IPS-20b (cell line): ENCODE data around the gene B9D2.
"Not testable (repeated sequence)": the region's sequence is repeated elsewhere in the genome, so short reads cannot be mapped to it uniquely, and the experiment has no call there.

ENCODE experiments used
- H3K27ac ChIP-seq: one replicate; pipeline ENCODE4 v1.5.1; 2013; ENCODE audit warnings: low read length
- H3K27me3 ChIP-seq: 2 replicates; pipeline ENCODE4 v1.6.1; 2013; ENCODE audit warnings: mild to moderate bottlenecking, low read length, inconsistent platforms; ENCODE audit not compliant: insufficient read depth
- H3K36me3 ChIP-seq: 2 replicates; pipeline ENCODE4 v1.6.1; 2013; ENCODE audit warnings: low read depth, mild to moderate bottlenecking, inconsistent platforms, low read length, moderate library complexity; ENCODE audit not compliant: insufficient read depth
- H3K4me1 ChIP-seq: 2 replicates; pipeline ENCODE4 v1.6.1; 2013; ENCODE audit warnings: mild to moderate bottlenecking, control low read depth, inconsistent platforms, low read length, moderate library complexity; ENCODE audit not compliant: insufficient read depth
- H3K4me3 ChIP-seq: 2 replicates; pipeline ENCODE4 v1.5.1; 2013; ENCODE audit warnings: mild to moderate bottlenecking, low read length, inconsistent platforms
- H3K9ac ChIP-seq: 2 replicates; pipeline ENCODE4 v1.6.1; 2013; ENCODE audit warnings: low read depth, mild to moderate bottlenecking, inconsistent platforms, low read length, moderate library complexity
- H3K9me3 ChIP-seq: 2 replicates; pipeline ENCODE4 v1.6.1; 2013; ENCODE audit warnings: mild to moderate bottlenecking, low read depth, low read length, inconsistent platforms; ENCODE audit not compliant: insufficient read depth

Gene B9D2

DNA sequence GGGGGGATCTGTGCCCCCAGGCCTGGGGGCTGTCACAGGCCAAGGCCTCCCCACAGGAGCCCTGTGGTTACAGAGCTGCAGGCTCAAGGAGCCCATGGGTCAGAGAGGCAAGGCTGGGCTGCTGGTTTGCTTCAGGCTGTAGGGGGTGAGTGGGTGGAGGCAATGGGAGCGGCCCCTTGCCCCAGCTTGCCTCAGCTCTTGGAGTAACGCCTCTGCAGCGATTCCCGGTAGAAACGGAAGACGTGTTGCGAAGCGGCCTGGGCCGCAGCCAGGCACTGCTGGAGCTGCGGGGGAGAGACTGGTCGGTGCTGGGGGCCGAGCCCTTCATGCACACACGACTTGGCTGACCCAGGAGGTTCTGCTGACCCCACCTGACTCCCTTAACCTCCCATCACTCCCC is 22.5 kb upstream of the B9D2 start:
- Histone ChIP-seq H3K9me3 (no peaks in the 10 kb centered on the region), H3K9ac (no peak overlapping the region), H3K4me1 (no peaks in the 10 kb centered on the region), H3K27me3 (no peaks in the 10 kb centered on the region), H3K4me3 (no peak overlapping the region), H3K36me3 (peaks cover 33% of the 10 kb centered on the region), H3K27ac (no peak overlapping the region)

DNA sequence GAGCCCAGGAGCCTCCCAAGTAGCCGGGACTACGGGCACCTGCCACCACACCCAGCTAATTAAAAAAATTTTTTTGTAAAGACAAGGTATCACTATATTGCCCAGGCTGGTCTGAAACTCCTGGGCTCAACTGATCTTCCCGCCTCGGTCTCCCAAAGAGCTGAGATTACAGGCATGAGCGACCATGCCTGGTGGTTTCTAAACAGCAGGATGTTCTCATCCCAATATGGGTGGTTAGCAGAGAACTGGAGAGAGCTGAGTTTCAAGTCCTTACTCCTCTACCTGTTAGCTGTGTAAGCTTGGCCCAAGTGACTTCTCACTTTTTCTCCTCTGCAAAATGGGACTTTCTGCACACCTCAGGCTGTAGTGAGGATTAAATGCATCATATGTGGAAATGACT is 20.4 kb upstream of the B9D2 start:
- Histone ChIP-seq H3K36me3 (peaks cover 19% of the 10 kb centered on the region), H3K27ac (no peak overlapping the region)

DNA sequence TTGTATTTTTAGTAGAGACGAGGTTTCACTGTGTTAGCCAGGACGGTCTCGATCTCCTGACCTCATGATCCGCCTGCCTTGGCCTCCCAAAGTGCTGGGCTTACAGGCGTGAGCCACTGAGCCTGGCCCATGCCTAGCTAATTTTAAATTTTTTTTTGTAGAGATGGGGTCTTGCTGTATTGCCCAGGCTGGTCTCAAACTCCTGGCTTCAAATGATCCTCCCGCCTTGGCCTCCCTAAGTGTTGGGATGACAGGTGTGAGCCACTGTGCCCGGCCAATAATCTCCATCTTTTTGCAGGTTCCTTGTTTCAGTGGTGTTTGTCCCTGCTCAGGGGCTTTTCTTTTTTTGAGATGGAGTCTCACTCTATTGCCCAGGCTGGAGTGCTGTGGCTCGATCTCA is 17.6 kb upstream of the B9D2 start:
- not testable (repeated sequence) for H3K36me3 ChIP-seq, H3K27ac ChIP-seq, H3K4me1 ChIP-seq, H3K27me3 ChIP-seq, H3K9ac ChIP-seq, H3K4me3 ChIP-seq, H3K9me3 ChIP-seq

More for the DNA sequence above, 20.4 kb upstream of the B9D2 start:
- H3K9ac ChIP-seq = no peak overlapping the region
- no peak overlapping the region for H3K4me3 ChIP-seq
- no peaks in the 10 kb centered on the region for H3K4me1 ChIP-seq
- no peaks in the 10 kb centered on the region for H3K27me3 ChIP-seq
- H3K9me3 ChIP-seq = no peaks in the 10 kb centered on the region

DNA sequence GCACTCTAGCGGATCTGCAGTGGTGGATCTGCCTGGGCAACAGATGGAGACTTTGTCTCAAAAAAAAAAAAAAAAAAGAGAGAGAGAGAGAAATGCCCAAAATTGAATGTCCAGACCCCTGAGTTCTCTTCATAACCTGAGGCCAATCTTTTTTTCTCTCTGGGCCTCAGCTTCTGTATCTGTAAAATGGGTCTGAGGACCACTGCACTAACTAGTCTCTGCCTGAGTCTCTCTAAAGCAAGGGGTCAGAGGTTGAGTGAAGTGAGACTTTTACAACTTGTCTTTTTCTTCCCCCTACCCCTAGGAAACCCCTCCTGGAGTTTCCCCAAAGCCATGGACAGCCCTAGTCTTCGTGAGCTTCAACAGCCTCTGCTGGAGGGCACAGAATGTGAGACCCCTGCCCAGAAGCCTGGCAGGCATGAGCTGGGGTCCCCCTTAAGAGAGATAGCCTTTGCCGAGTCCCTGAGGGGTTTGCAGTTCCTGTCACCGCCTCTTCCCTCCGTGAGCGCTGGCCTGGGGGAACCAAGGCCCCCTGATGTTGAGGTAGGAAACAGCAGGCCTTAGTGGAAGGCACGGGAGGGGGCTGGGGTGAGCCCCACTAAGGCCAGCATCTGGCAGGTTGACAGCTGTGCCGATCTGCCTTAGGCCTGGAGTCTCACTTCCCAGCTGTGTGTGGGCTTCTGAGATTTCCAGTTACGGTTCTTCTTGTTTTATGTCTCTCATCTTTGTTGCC is 14.2 kb upstream of the B9D2 start:
- Histone ChIP-seq H3K4me1 (peaks cover 5% of the 10 kb centered on the region), H3K36me3 (no peaks in the 10 kb centered on the region; the same call in 1 of the 2 replicates), H3K4me3 (no peak overlapping the region), H3K27me3 (peaks cover 10% of the 10 kb centered on the region; the same call in 1 of the 2 replicates), H3K27ac (no peak overlapping the region), H3K9me3 (no peaks in the 10 kb centered on the region), H3K9ac (no peak overlapping the region)

DNA sequence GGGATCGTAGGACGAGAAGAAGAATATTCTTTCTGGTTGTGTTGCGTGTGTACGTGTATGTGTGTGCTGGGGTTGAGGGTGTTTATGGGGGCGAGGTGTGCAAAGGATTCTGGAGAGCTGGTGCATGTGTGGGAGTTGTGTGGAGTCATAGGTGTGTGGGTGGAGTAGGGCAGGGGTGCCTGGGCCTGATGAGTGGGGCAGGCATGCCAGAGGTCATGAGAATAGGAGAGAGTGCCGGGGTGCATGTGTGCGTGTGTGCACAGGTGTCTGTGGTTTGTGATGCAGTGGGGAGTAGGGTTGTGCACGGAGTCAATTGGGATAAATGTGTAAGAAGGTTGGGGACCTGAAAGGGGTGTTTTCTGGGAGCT is 13.0 kb upstream of the B9D2 start:
- Histone ChIP-seq H3K4me3 (peak overlapping the region; percentile 66), H3K4me1 (peaks cover 5% of the 10 kb centered on the region), H3K9ac (peak overlapping the region; percentile 63; the same call in 1 of the 2 replicates), H3K36me3 (no peaks in the 10 kb centered on the region), H3K9me3 (no peaks in the 10 kb centered on the region), H3K27me3 (peaks cover 10% of the 10 kb centered on the region; the same call in 1 of the 2 replicates), H3K27ac (no peak overlapping the region)

DNA sequence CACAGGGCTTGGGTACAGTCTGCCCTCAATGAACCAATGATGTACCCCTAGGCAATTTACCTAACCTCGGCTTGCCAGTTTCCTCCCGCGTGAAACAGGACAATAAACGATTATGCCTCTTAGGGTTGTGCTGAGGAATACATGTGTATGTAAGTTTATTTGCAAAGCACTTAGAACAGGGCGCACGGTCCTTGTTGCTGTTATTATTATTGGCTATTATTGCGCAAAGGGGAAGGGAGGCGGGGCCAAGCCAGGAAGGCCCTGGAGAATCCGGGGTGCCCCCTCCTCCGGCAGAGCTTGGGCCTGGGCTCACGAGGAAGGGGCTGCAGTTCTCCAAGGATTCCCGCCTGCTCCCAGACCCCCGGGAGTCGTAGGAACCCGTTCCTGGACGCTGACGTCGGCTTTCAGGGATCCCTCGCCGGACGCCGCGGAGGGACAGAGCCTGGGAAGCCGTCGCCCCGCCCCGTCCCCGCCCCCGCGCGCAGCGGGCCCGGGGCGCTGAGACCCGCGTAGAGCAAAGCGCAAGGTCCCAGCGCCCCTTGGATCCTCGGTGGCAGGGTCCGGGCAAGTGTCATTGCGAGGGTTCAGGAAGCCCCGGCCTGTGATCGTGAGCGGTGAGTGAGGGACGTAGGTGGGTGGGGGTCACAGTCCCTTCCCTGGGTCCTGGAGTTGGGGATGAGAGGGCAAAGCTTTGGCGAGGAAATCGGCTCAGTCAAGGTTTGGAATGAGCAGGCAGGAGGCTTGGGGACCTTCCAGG is 12.5 kb upstream of the B9D2 start, which contains the start of gene TMEM91:
Gene TMEM91 (plus strand): TSS at position 293 of the 757 bp plus-strand sequence. CDS start 1,777 bp downstream, outside the sequence.
- no peaks in the 10 kb centered on the region for H3K36me3 ChIP-seq
- H3K4me1 ChIP-seq = peaks cover 5% of the 10 kb centered on the region
- H3K27me3 ChIP-seq = peaks cover 10% of the 10 kb centered on the region; the same call in 1 of the 2 replicates
- no peak within 1 kb of the TSS for H3K27ac ChIP-seq
- H3K9me3 ChIP-seq = no peaks in the 10 kb centered on the region
- H3K4me3 ChIP-seq = peak within 1 kb of the TSS; percentile 66
- H3K9ac ChIP-seq = peak within 1 kb of the TSS; percentile 63; the same call in 1 of the 2 replicates

DNA sequence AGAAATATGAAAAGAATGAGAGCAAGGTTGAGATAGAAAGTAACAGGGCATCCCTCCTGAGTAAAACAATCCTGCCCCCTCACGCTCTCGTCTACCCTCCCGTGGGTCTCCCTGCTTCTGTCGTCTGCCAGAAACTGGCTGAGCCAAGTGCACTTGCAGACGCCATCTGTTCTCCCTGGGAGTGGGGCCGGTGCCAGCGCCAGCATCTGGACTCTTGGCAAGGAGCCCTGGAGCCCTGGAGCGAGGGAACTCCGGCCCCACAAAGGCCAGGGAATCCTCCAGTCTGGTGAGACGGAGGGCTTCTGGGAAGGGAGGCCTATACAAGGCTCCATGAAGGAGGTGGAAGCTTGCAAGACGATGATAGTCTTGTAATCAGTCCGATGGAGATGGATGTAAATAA is 10.0 kb upstream of the B9D2 start:
- Histone ChIP-seq H3K4me3 (no peak overlapping the region), H3K27me3 (peaks cover 10% of the 10 kb centered on the region; the same call in 1 of the 2 replicates), H3K27ac (no peak overlapping the region), H3K9ac (no peak overlapping the region), H3K9me3 (no peaks in the 10 kb centered on the region), H3K36me3 (no peaks in the 10 kb centered on the region), H3K4me1 (peaks cover 5% of the 10 kb centered on the region)

DNA sequence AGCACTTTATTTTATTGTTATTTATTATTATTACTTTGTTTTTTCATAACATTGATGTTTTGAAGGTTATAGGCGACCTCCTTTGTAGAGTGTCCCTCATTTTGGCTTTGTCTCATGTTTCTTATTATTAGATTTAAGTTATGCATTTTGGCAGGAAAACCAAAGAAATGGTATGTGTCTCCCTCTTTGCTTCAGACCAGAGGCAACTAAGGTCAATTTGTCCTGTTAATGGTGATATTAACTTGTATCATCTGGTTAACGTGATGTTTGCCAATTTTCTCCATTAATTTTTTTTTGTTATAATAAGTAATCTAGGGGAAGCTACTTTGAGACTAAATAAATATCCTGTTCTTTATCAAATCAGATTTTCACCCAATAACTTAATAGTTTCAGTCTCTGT is 8.6 kb upstream of the B9D2 start:
- Histone ChIP-seq H3K27me3 (peaks cover 9% of the 10 kb centered on the region; the same call in 1 of the 2 replicates), H3K9ac (no peak overlapping the region), H3K27ac (no peak overlapping the region), H3K4me1 (no peaks in the 10 kb centered on the region), H3K9me3 (no peaks in the 10 kb centered on the region), H3K4me3 (no peak overlapping the region), H3K36me3 (no peaks in the 10 kb centered on the region)

DNA sequence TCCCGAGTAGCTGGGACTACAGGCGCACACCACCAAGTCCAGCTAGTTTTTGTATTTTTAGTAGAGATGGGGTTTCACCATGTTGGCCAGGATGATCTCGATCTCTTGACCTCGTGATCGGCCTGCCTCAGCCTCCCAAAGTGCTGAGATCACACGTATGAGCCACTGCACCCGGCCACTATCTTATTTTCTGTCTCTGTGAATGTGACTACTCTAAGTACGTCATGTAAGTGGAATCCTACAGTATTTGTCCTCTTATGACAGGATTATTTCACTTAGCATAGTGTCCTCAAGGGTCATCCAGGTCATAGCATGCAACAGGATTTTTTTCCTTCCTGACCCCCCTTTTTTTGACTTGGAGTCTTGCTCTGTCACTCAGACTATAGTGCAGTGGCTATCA is 7.6 kb upstream of the B9D2 start:
- no peak overlapping the region for H3K9ac ChIP-seq
- no peak overlapping the region for H3K27ac ChIP-seq
- H3K27me3 ChIP-seq = no peaks in the 10 kb centered on the region; the same call in 1 of the 2 replicates
- no peaks in the 10 kb centered on the region for H3K36me3 ChIP-seq
- no peaks in the 10 kb centered on the region for H3K4me1 ChIP-seq
- H3K4me3 ChIP-seq = no peak overlapping the region
- H3K9me3 ChIP-seq = no peaks in the 10 kb centered on the region

DNA sequence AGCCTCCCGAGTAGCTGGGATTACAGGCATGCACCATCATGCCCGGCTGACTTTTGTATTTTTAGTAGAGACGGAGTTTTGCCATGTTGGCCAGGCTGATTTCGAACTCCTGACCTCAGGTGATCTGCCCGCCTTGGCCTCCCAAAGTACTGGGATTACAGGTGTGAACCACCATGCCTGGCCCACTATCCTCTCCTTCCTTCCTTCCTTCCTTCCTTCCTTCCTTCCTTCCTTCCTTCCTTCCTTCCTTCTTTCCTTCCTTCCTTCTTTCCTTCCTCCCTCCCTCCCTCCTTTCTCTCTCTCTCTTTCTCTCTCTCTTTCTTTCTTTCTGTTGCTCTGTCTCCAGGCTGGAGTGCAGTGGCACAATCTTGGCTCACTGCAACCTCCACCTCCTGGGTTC is 7.2 kb upstream of the B9D2 start:
- not testable (repeated sequence) for H3K36me3 ChIP-seq, H3K27me3 ChIP-seq, H3K9me3 ChIP-seq, H3K9ac ChIP-seq, H3K27ac ChIP-seq, H3K4me1 ChIP-seq, H3K4me3 ChIP-seq

DNA sequence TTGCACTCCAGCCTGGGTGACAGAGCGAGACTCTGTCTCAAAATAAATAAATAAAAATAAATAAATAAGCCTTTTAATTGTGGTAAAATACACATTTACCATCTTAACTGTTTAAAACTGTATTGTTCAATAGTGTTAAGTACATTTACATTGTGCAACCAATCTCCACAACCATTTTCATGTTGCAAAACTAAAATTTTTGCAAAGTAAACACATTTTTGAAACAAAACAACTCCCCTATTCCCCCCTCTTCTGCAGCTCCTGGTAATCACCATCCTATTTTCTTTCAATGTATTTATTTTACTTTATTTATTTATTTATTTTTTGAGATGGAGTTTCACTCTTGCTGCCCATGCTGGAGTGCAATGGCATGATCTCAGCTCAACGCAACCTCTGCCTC is 5.8 kb upstream of the B9D2 start:
- H3K9ac ChIP-seq = no peak overlapping the region
- no peak overlapping the region for H3K4me3 ChIP-seq
- H3K9me3 ChIP-seq = no peaks in the 10 kb centered on the region
- H3K27me3 ChIP-seq = no peaks in the 10 kb centered on the region
- peaks cover under 1% of the 10 kb centered on the region; the same call in 1 of the 2 replicates for H3K4me1 ChIP-seq
- no peak overlapping the region for H3K27ac ChIP-seq
- no peaks in the 10 kb centered on the region for H3K36me3 ChIP-seq

DNA sequence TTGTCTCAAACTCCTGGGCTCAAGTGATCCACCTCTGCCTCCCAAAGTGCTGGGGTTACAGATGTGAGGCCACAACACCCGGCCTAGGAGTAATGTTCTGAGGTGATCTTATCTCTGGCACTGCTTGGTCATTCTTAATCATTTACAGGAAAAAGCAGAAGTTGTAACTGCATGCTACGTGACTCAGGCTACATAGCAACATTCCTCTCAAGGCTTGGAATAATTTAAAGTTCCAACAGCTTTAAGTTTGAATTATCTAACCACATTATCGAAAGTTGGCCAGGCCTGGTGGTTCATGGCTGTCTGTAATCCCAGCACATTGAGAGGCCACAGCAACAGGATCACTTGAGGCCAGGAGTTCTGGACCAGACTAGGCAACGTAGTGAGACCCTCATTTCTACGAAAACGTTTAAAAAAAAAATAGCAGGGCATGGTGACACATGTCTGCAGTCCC is 3.9 kb upstream of the B9D2 start:
- Histone ChIP-seq H3K27ac (no peak overlapping the region), H3K27me3 (no peaks in the 10 kb centered on the region), H3K4me3 (no peak overlapping the region), H3K9me3 (no peaks in the 10 kb centered on the region), H3K9ac (no peak overlapping the region), H3K36me3 (no peaks in the 10 kb centered on the region), H3K4me1 (peaks cover 4% of the 10 kb centered on the region; the same call in 1 of the 2 replicates)
